ENCODE measurements around the gene PFKFB4.
"Not testable (repeated sequence)": the region's sequence is repeated elsewhere in the genome, so short reads cannot be mapped to it uniquely, and the experiment has no call there.

Gene PFKFB4

GRCh38 chr3:48561045-48561736 is 4.6 kb upstream of the PFKFB4 start:
- in situ Hi-C loops (cut with HindIII; ENCODE audit: low sequenced_read_pairs): no loop called here

- in situ Hi-C loops (cut with HindIII; ENCODE audit: low sequenced_read_pairs): no loop called here
These were observed 4.0 kb upstream of the PFKFB4 start for GRCh38 chr3:48560648-48561018.

GRCh38 chr3:48558493-48559134 is 2.0 kb upstream of the PFKFB4 start:
- in situ Hi-C loops (cut with HindIII; ENCODE audit: low sequenced_read_pairs): loop anchor here (5.0 kb wide), 1 partner anchor 86 kb away; no protein-coding TSS in a partner anchor

GRCh38 chr3:48555949-48556795 is 431 bp downstream of the PFKFB4 start:
- in situ Hi-C loops (cut with HindIII; ENCODE audit: low sequenced_read_pairs): loop anchor here (5.0 kb wide), 1 partner anchor 84 kb away; no protein-coding TSS in a partner anchor

- in situ Hi-C loops (cut with HindIII; ENCODE audit: low sequenced_read_pairs): loop anchor here (5.0 kb wide), 1 partner anchor 83 kb away; no protein-coding TSS in a partner anchor
These were observed 1.2 kb downstream of the PFKFB4 start for GRCh38 chr3:48555231-48555948.

- in situ Hi-C loops (cut with HindIII; ENCODE audit: low sequenced_read_pairs): no loop called here
These were observed 2.4 kb downstream of the PFKFB4 start for GRCh38 chr3:48553886-48554845.

- in situ Hi-C loops (cut with HindIII; ENCODE audit: low sequenced_read_pairs): no loop called here
These were observed 3.2 kb downstream of the PFKFB4 start for GRCh38 chr3:48553361-48553760.

GRCh38 chr3:48552111-48552951 is 4.3 kb downstream of the PFKFB4 start:
- in situ Hi-C loops (cut with HindIII; ENCODE audit: low sequenced_read_pairs): no loop called here

- in situ Hi-C loops (cut with HindIII; ENCODE audit: low sequenced_read_pairs): not testable (repeated sequence)
These were observed 5.0 kb downstream of the PFKFB4 start for GRCh38 chr3:48551651-48552050.

- in situ Hi-C loops (cut with HindIII; ENCODE audit: low sequenced_read_pairs): no loop called here
These were observed 7.6 kb downstream of the PFKFB4 start for GRCh38 chr3:48548729-48549705.

- in situ Hi-C loops (cut with HindIII; ENCODE audit: low sequenced_read_pairs): no loop called here
These were observed 8.5 kb downstream of the PFKFB4 start for GRCh38 chr3:48548126-48548525.

- in situ Hi-C loops (cut with HindIII; ENCODE audit: low sequenced_read_pairs): no loop called here
These were observed 10.3 kb downstream of the PFKFB4 start for GRCh38 chr3:48546203-48546829.

- in situ Hi-C loops (cut with HindIII; ENCODE audit: low sequenced_read_pairs): no loop called here
These were observed 12.5 kb downstream of the PFKFB4 start for GRCh38 chr3:48544141-48544540.

GRCh38 chr3:48543271-48543866 is 13.2 kb downstream of the PFKFB4 start:
- in situ Hi-C loops (cut with HindIII; ENCODE audit: low sequenced_read_pairs): no loop called here

GRCh38 chr3:48538451-48538850 is 18.2 kb downstream of the PFKFB4 start:
- in situ Hi-C loops (cut with HindIII; ENCODE audit: low sequenced_read_pairs): no loop called here

GRCh38 chr3:48536785-48537184 is 19.8 kb downstream of the PFKFB4 start:
- in situ Hi-C loops (cut with HindIII; ENCODE audit: low sequenced_read_pairs): no loop called here

GRCh38 chr3:48536116-48536515 is 20.5 kb downstream of the PFKFB4 start:
- in situ Hi-C loops (cut with HindIII; ENCODE audit: low sequenced_read_pairs): no loop called here

All from DLD1 (cell line).